ENCODE data around the gene HPCAL1.

DNA sequence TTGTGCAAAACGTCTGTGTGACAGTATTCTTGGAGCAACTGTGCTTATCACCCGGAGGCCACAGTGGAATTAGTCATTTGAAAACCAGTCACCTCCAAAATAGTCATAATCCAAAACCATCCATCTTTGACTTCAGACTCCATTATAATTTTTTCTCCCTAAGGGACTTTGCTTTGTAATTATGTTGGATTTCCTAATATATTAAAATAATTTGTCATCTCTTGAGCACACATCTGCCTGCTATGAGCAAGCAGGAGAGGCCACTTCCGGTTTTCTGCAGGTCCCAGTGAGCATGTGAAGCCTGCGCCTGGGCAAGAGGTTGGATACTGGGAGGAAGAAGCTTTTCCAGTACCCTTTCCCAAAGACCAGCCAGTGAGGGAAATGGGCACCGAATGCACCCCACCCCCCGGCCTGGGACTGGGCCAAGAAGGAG, 87.7 kb downstream of the HPCAL1 start:
- TF ChIP-seq, protein P1, sequence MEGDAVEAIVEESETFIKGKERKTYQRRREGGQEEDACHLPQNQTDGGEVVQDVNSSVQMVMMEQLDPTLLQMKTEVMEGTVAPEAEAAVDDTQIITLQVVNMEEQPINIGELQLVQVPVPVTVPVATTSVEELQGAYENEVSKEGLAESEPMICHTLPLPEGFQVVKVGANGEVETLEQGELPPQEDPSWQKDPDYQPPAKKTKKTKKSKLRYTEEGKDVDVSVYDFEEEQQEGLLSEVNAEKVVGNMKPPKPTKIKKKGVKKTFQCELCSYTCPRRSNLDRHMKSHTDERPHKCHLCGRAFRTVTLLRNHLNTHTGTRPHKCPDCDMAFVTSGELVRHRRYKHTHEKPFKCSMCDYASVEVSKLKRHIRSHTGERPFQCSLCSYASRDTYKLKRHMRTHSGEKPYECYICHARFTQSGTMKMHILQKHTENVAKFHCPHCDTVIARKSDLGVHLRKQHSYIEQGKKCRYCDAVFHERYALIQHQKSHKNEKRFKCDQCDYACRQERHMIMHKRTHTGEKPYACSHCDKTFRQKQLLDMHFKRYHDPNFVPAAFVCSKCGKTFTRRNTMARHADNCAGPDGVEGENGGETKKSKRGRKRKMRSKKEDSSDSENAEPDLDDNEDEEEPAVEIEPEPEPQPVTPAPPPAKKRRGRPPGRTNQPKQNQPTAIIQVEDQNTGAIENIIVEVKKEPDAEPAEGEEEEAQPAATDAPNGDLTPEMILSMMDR (IDR thresholded peaks at IDR 0.05): no peak
- no peak for TF ChIP-seq POLR2A (IDR thresholded peaks at IDR 0.05)

All from body of pancreas (tissue), 4 donors.